ENCODE measurements around the gene CDRT4. TPM values are rescaled to one million over a fixed set of nuclear protein-coding genes. Genes with fewer than 3 reads are reported as not detected.
A peak's percentile ranks its signal among the peaks of the same experiment; 100 is the strongest.

CDRT4 gene
- total RNA-seq = 2.7 and 3.3 TPM in 2 replicates

DNA sequence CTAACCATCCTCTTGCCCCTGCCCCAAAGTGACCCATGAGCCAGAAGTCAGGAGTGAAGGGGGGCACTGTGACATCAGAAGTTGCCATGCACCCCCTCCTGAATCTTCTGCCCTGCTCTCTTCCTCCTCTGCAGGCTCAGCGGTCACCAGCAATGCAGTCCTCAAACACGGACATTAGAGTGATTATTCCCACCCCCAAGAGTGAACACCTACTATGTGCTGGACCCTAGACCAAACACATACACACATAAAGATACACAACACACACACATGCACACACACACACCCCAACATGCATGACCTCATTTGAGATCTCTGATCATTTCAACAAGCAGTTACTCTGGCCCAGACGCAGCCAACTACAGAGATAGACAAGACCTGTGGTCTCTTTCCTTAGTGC lies at the start of gene CDRT4:
TSS of gene CDRT4 (minus strand) at position 30 of the 400 bp plus-strand sequence. CDS start 27,383 bp downstream, outside the sequence.
- Histone ChIP-seq H3K4me1 (ENCODE audit: insufficient read depth, low read length) (peaks cover 29% of the 10 kb centered on the region), H3K79me2 (ENCODE audit: insufficient read depth, low read length) (no peaks in the 10 kb centered on the region), H3K4me3 (ENCODE audit: insufficient read depth, low read length) (no peak within 1 kb of the TSS), H3K36me3 (ENCODE audit: insufficient read depth, low read length) (no peaks in the 10 kb centered on the region), H3K4me2 (ENCODE audit: insufficient read depth, low read length) (no peak within 1 kb of the TSS), H2AFZ (ENCODE audit: low read length) (no peak within 1 kb of the TSS), H3K27ac (ENCODE audit: low read depth, low read length) (no peak within 1 kb of the TSS), H4K20me1 (ENCODE audit: insufficient read depth, low read length) (no peaks in the 10 kb centered on the region), H3K27me3 (ENCODE audit: insufficient read depth, low read length) (no peaks in the 10 kb centered on the region), H3K9me3 (ENCODE audit: low read depth, low read length) (no peaks in the 10 kb centered on the region)
- no peak for DNase-seq (ENCODE audit: insufficient read length, low spot score, missing footprints)
- TF ChIP-seq, protein P1, sequence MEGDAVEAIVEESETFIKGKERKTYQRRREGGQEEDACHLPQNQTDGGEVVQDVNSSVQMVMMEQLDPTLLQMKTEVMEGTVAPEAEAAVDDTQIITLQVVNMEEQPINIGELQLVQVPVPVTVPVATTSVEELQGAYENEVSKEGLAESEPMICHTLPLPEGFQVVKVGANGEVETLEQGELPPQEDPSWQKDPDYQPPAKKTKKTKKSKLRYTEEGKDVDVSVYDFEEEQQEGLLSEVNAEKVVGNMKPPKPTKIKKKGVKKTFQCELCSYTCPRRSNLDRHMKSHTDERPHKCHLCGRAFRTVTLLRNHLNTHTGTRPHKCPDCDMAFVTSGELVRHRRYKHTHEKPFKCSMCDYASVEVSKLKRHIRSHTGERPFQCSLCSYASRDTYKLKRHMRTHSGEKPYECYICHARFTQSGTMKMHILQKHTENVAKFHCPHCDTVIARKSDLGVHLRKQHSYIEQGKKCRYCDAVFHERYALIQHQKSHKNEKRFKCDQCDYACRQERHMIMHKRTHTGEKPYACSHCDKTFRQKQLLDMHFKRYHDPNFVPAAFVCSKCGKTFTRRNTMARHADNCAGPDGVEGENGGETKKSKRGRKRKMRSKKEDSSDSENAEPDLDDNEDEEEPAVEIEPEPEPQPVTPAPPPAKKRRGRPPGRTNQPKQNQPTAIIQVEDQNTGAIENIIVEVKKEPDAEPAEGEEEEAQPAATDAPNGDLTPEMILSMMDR (IDR thresholded peaks at IDR 0.05; ENCODE audit: extremely low read depth, low read depth, low read length) = no peak

DNA sequence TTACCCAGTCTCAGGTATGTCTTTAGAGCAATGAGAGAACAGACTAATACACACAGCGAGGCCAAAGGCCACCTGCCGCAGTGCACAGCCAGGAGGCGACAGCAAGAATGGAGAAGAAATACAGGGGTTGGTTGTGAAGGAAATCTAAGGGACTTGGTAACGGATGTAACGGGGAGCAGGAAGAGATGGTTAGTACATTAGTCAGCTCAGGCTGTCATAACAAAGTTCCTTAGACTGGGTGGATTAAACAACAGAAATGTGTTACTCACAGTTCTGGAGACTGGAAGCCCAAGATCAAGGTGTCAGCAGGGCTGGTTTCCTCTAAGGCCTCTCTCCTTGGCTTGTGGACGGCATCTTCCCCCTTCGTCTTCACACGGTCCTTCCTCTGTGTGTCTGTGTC lies 48.7 kb upstream of the CDRT4 start:
- Histone ChIP-seq H3K79me2 (ENCODE audit: insufficient read depth, low read length) (no peaks in the 10 kb centered on the region), H3K4me3 (ENCODE audit: insufficient read depth, low read length) (no peak overlapping the region), H3K4me2 (ENCODE audit: insufficient read depth, low read length) (no peak overlapping the region), H3K9me3 (ENCODE audit: low read depth, low read length) (peaks cover 10% of the 10 kb centered on the region), H3K27ac (ENCODE audit: low read depth, low read length) (peak overlapping the region; percentile 49), H3K36me3 (ENCODE audit: insufficient read depth, low read length) (peaks cover 28% of the 10 kb centered on the region), H3K4me1 (ENCODE audit: insufficient read depth, low read length) (peaks cover 27% of the 10 kb centered on the region), H2AFZ (ENCODE audit: low read length) (no peak overlapping the region), H3K27me3 (ENCODE audit: insufficient read depth, low read length) (no peaks in the 10 kb centered on the region), H4K20me1 (ENCODE audit: insufficient read depth, low read length) (no peaks in the 10 kb centered on the region)
- peak; percentile 68 for DNase-seq (ENCODE audit: insufficient read length, low spot score, missing footprints)
- TF ChIP-seq, protein P1 (IDR thresholded peaks at IDR 0.05; ENCODE audit: extremely low read depth, low read depth, low read length) = no peak

DNA sequence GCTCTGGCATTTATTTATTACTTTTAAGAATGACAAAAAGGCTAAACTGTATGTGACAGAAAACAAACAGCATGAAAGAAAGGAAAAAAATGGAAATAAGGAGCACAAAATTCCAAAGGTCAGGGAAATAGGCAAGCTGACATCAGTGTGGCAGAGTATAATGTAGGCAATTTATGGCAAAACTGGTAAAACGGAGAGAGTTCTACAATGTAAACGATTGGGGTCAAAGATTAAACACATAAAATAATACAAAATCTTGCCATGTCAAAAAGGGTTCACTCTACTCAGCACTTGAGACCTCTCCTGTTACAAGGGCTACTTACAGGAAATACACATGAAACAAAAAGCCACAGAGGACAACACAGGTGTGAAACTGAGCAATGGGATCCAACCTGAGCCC lies 47.0 kb upstream of the CDRT4 start:
- peaks cover 10% of the 10 kb centered on the region for H3K9me3 ChIP-seq (ENCODE audit: low read depth, low read length)
- no peak for DNase-seq (ENCODE audit: insufficient read length, low spot score, missing footprints)
- H2AFZ ChIP-seq (ENCODE audit: low read length) = no peak overlapping the region
- no peak overlapping the region for H3K4me3 ChIP-seq (ENCODE audit: insufficient read depth, low read length)
- TF ChIP-seq, protein P1 (IDR thresholded peaks at IDR 0.05; ENCODE audit: extremely low read depth, low read depth, low read length) = no peak
- H3K4me1 ChIP-seq (ENCODE audit: insufficient read depth, low read length) = peaks cover 35% of the 10 kb centered on the region
- no peaks in the 10 kb centered on the region for H4K20me1 ChIP-seq (ENCODE audit: insufficient read depth, low read length)
- peak overlapping the region; percentile 43 for H3K4me2 ChIP-seq (ENCODE audit: insufficient read depth, low read length)
- H3K36me3 ChIP-seq (ENCODE audit: insufficient read depth, low read length) = peaks cover 28% of the 10 kb centered on the region
- H3K27me3 ChIP-seq (ENCODE audit: insufficient read depth, low read length) = no peaks in the 10 kb centered on the region
- peak overlapping the region; percentile 80 for H3K27ac ChIP-seq (ENCODE audit: low read depth, low read length)
- no peaks in the 10 kb centered on the region for H3K79me2 ChIP-seq (ENCODE audit: insufficient read depth, low read length)

DNA sequence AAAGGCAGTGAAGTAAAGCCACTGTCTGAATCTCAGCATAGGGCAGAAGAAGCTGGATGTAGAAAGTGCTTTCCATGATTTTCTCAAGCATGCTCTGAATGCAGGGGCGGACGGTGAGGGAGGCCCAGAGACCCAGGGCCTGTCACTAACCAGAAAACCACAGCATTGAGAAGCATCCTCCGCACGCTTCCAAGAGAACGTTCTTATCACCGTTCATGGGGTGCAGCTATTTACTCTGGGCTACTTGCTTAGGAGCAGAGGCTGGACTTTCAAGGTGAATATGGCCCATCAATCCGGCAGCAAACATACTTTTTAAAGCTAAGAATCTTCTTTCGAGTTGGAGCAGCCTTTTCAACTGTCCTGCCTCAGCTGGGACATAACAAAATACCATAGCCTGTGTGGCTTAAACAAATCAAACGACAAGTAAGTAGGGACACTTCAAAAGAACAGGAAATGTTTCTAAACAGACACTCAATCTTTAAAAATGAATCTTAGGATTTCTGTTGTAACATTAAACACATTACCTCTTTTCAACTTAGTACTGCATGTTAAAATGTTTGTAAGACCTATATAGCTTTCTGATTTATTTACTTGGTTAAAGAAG lies 46.5 kb upstream of the CDRT4 start:
- H3K4me2 ChIP-seq (ENCODE audit: insufficient read depth, low read length) = peak overlapping the region; percentile 43
- H3K4me3 ChIP-seq (ENCODE audit: insufficient read depth, low read length) = no peak overlapping the region
- peak; percentile 78 for DNase-seq (ENCODE audit: insufficient read length, low spot score, missing footprints)
- peaks cover 10% of the 10 kb centered on the region for H3K9me3 ChIP-seq (ENCODE audit: low read depth, low read length)
- peaks cover 35% of the 10 kb centered on the region for H3K4me1 ChIP-seq (ENCODE audit: insufficient read depth, low read length)
- no peaks in the 10 kb centered on the region for H4K20me1 ChIP-seq (ENCODE audit: insufficient read depth, low read length)
- peak overlapping the region; percentile 30 for H2AFZ ChIP-seq (ENCODE audit: low read length)
- peak overlapping the region; percentile 80 for H3K27ac ChIP-seq (ENCODE audit: low read depth, low read length)
- TF ChIP-seq, protein P1 (IDR thresholded peaks at IDR 0.05; ENCODE audit: extremely low read depth, low read depth, low read length) = no peak
- H3K36me3 ChIP-seq (ENCODE audit: insufficient read depth, low read length) = peaks cover 27% of the 10 kb centered on the region
- H3K79me2 ChIP-seq (ENCODE audit: insufficient read depth, low read length) = no peaks in the 10 kb centered on the region
- H3K27me3 ChIP-seq (ENCODE audit: insufficient read depth, low read length) = no peaks in the 10 kb centered on the region

Measured in osteoblast (primary cell).